ENCODE results near the gene GPR25.

GRCh38 chr1:200923601-200924000, 50.8 kb downstream of the GPR25 start:
- TF ChIP-seq CTCF (IDR thresholded peaks at IDR 0.05) (no peak), POLR2A (IDR thresholded peaks at IDR 0.05) (no peak)
